HG03103 (cell line): ENCODE measurements around the gene IL25.
"Not testable (repeated sequence)": the region's sequence is repeated elsewhere in the genome, so short reads cannot be mapped to it uniquely, and the experiment has no call there.

Source experiments
- ATAC-seq: cut with Tn5 transposase; IDR thresholded peaks from one replicate; pipeline ENCODE4 v1.9.1; 2021; ENCODE audit warnings: low read depth; ENCODE audit not compliant: unreplicated experiment

The IL25 gene

GRCh38 chr14:23406725-23407355, 34.2 kb downstream of the IL25 start:
- no peak for ATAC-seq

- ATAC-seq: no peak
Measured at GRCh38 chr14:23407516-23408306, 35.1 kb downstream of the IL25 start, which contains the start of gene MYH6. TSS of gene MYH6 (minus strand) at chr14:23408273. CDS start at chr14:23407223, 1,050 bp downstream.

- no peak for ATAC-seq
Measured at GRCh38 chr14:23408307-23408630, 35.7 kb downstream of the IL25 start.

DNA sequence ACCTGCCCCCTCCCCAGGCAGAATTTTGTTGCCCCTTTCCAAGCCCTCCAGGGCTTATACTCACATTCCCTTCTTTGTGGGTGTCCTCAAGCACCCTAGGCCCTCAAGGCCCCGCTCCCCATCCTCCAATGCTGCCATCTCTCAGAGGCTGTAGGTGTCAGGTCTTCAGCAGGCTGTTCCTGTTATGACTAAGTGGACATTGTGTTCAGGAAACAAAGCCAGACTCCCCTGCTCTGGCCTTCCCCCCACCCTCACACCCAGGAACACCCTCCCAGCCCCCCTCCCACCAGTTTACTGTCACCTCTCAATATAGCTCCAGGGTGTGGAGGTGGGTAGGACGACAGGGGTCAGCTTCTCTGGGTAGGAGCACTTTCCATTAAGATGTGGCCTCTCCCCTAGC, 36.9 kb downstream of the IL25 start:
- no peak for ATAC-seq

- no peak for ATAC-seq
Measured at GRCh38 chr14:23409966-23410635, 37.5 kb downstream of the IL25 start.

DNA sequence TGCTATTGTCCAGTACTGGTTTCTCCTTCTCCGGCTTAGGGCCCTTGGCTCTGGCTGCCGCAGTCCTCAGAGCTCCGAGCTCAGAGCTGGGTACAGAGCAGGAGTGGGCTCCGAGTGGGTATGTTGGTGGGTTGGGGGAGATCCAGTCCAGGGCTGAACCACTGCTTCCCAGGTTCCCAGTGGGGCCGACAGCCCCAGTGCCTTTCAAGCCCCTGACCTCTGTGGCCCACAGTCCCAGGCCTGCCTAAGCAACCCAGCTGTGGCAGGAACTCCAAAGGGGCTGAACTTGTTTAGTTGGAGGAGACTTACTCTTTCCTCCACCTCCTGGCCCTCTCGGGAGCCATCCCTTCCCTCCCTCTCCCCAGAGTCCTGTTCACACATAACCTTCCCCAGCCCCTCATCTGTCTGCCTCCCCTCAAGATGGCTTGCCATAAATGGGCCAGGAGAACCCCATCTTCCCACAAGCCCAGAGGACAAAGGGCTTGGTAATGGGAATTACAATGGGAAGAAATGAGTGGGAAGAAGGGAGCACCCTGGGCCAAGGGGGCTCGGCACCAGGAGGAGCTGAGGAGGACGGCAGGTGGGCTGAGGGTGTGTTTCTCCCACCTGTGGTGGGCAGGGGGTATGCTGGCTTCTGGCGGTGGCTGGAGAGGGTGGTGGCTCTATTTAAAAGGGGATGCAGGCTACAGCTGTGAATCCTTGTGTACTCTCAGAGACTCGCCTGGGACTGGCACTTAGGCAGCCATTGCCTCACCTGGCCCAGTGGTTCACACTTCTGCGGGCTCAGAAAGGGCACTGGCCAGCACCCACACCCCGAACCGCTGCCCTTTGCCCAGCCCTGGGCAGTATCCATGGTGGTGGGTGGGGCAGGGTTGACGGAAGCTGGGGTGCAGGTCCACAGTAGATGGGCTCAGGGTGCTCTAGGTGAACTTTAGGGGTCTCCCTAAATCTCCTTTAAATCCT, 39.2 kb downstream of the IL25 start:
- ATAC-seq: no peak

DNA sequence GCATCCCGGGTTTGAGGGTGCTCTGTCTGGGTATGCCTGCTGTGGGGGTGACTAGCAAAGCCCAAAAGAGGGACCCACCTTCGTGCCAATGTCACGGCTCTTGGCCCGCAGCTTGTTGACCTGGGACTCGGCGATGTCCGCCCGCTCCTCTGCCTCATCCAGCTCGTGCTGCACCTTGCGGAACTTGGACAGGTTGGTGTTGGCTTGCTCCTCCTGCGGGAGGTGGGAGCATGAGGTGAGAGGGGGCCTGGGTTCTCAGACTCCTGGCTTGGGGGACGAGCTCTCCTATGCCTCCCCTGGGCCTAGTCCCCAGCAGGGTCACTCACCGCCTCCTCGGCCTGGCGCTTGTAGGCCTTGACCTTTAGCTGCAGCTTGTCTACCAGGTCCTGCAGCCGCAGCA, 41.1 kb downstream of the IL25 start:
- no peak for ATAC-seq

- ATAC-seq: no peak
Measured at GRCh38 chr14:23414254-23414653, 41.6 kb downstream of the IL25 start.

- no peak for ATAC-seq
Measured at GRCh38 chr14:23414906-23415820, 42.6 kb downstream of the IL25 start.

- ATAC-seq: no peak
Measured at GRCh38 chr14:23415821-23416778, 43.5 kb downstream of the IL25 start.

DNA sequence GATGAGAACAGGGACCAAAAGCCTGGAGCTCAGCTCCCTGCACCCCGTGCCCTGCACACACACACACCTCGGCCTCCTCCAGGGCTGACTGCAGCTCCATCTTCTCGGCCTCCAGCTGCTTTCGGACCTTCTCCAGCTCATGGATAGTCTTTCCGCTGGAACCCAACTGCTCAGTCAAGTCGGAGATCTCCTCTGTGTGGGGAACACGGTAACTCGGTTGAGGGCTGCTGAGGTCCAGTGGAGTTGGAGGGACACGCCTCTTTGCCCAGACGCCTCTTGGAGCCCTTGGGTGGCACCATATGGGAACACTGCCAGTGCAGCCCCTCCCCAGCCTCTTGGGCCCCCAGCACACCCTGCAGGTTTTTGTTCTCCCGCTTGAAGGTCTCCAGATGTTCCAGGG, 44.2 kb downstream of the IL25 start:
- no peak for ATAC-seq

GRCh38 chr14:23417269-23417668, 44.7 kb downstream of the IL25 start:
- not testable (repeated sequence) for ATAC-seq

GRCh38 chr14:23418021-23418420, 45.4 kb downstream of the IL25 start:
- ATAC-seq: no peak

DNA sequence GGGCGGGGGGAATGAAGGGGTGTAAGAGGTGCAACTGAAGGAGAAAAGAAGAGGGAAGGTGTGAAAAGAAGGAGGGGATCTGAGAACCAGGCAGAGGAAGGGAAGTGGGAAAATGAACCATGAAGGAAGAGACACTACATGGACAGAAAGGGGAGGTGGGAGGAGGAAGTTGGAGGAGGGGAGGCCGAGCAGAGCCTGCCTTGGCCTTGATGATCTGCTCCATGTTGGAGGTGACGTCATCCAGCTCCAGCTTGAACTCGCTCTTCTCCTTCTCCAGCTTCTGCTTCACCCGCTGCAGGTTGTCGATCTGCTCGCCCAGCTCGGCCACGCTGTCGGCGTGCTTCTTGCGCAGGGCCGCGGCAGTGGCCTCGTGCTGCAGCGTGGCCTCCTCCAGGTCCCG, 47.0 kb downstream of the IL25 start:
- not testable (repeated sequence) for ATAC-seq

- ATAC-seq: no peak
Measured at GRCh38 chr14:23421594-23421993, 49.0 kb downstream of the IL25 start.

DNA sequence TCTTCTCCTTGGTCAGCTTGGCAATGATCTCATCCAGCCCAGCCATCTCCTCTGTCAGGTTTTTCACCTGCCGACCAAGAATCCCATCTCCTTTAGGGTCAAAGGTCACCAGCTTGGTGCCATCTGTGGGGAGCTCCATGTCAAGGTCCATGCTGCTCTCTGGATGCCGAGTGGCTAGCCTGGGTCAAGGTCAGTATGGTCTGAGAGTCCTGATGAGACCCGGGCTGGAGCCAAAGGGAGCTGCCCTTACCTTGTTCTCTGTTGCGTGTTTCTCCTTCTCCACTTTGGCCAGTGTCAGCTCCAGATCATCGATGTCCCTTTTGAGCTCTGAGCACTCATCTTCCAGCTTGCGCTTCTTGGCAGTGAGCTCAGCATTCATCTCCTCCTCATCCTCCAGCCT, 51.0 kb downstream of the IL25 start:
- no peak for ATAC-seq

GRCh38 chr14:23425169-23425568, 52.6 kb downstream of the IL25 start:
- ATAC-seq: no peak

DNA sequence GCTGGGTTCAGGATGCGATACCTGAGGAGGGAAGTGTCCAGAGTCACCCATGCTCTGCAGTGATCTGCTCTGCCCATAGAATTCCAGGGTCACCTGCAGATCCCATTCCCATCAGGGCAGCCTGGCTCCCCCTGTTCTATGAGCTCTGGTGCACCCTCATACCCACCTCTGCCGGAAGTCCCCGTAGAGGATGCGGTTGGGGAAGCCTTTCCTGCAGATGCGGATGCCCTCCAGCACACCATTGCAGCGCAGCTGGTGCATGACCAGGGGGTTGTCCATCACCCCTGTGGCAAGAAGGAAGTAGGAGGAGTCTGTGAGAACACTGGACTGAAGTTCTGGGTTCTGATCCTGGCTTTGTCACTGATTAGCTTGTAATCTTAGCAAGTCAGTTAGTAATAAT, 53.2 kb downstream of the IL25 start:
- ATAC-seq: not testable (repeated sequence)
